Osteoblast (primary cell): Measurements from ENCODE around the gene TMEM175. TPM values are rescaled to one million over a fixed set of nuclear protein-coding genes. Genes with fewer than 3 reads are reported as not detected.

ENCODE experiments used
- DNase-seq: peaks from one replicate; pipeline ENCODE4 v3.0.0; 2011; ENCODE audit warnings: low spot score, mixed read lengths; ENCODE audit not compliant: insufficient read length; ENCODE audit errors: missing footprints
- H2AFZ ChIP-seq: 2 replicates; pipeline ENCODE4 v1.6.0; 2011; ENCODE audit warnings: mild to moderate bottlenecking, low read length
- H3K27ac ChIP-seq: 2 replicates; pipeline ENCODE4 v1.5.1; 2011; ENCODE audit warnings: mild to moderate bottlenecking, low read depth, low read length, moderate library complexity
- H3K27me3 ChIP-seq: 2 replicates; pipeline ENCODE4 v1.6.0; 2012; ENCODE audit warnings: mild to moderate bottlenecking, control low read depth, inconsistent platforms, low read length, moderate library complexity; ENCODE audit not compliant: insufficient read depth
- H3K36me3 ChIP-seq: 2 replicates; pipeline ENCODE4 v1.5.1; 2011; ENCODE audit warnings: mild to moderate bottlenecking, low read length, control low read depth, moderate library complexity; ENCODE audit not compliant: insufficient read depth
- H3K4me1 ChIP-seq: 2 replicates; pipeline ENCODE4 v1.5.1; 2011; ENCODE audit warnings: mild to moderate bottlenecking, low read length, control low read depth, moderate library complexity; ENCODE audit not compliant: insufficient read depth
- H3K4me2 ChIP-seq: 2 replicates; pipeline ENCODE4 v1.6.0; 2011; ENCODE audit warnings: mild to moderate bottlenecking, low read length; ENCODE audit not compliant: insufficient read depth
- H3K4me3 ChIP-seq: fragments of 200-600 bp; sonication (generic); 3 replicates; pipeline ENCODE4 v1.5.1; 2012; ENCODE audit warnings: mild to moderate bottlenecking, low read length, inconsistent platforms; ENCODE audit not compliant: insufficient read depth
- H3K79me2 ChIP-seq: 2 replicates; pipeline ENCODE4 v1.6.0; 2012; ENCODE audit warnings: mild to moderate bottlenecking, low read length, control low read depth, inconsistent platforms; ENCODE audit not compliant: insufficient read depth
- H3K9me3 ChIP-seq: 2 replicates; pipeline ENCODE4 v1.5.1; 2011; ENCODE audit warnings: low read depth, low read length, control low read depth
- H4K20me1 ChIP-seq: 2 replicates; pipeline ENCODE4 v1.6.0; 2012; ENCODE audit warnings: mild to moderate bottlenecking, low read length, control low read depth; ENCODE audit not compliant: insufficient read depth
- CTCF ChIP-seq: IDR thresholded peaks from 2 replicates; pipeline ENCODE4 v1.5.1; 2011; ENCODE audit warnings: mild to moderate bottlenecking, low read depth, low read length, moderate library complexity; ENCODE audit errors: extremely low read depth
- total RNA-seq: library from RNA; depleted of rRNA; stranded (reverse); fragments of >200 nt; gene quantifications from 2 replicates; pipeline ENCODE4 v1.2.3, GENCODE V29; 2012

TMEM175 gene
- total RNA-seq, 1 donor, result 13.8 TPM

- no peak overlapping the region for H3K27ac ChIP-seq
- TF ChIP-seq CTCF, result no peak
- no peaks in the 10 kb centered on the region for H4K20me1 ChIP-seq
- peak; percentile 96 for DNase-seq
- no peaks in the 10 kb centered on the region for H3K36me3 ChIP-seq
- no peaks in the 10 kb centered on the region for H3K9me3 ChIP-seq
- peak overlapping the region; percentile 48 for H3K4me3 ChIP-seq
- no peaks in the 10 kb centered on the region for H3K27me3 ChIP-seq
- peak overlapping the region; percentile 89 for H2AFZ ChIP-seq
- no peaks in the 10 kb centered on the region for H3K79me2 ChIP-seq
- H3K4me1 ChIP-seq, result peaks cover 6% of the 10 kb centered on the region
- H3K4me2 ChIP-seq, result peak overlapping the region; percentile 60
These were observed 46.9 kb downstream of the TMEM175 start for GRCh38 chr4:978957-979701.

GRCh38 chr4:982291-982690 is 50.0 kb downstream of the TMEM175 start:
- Histone ChIP-seq H4K20me1 (no peaks in the 10 kb centered on the region), H3K4me3 (no peak overlapping the region), H3K27ac (no peak overlapping the region), H3K4me1 (peaks cover 23% of the 10 kb centered on the region), H3K9me3 (no peaks in the 10 kb centered on the region), H3K79me2 (peaks cover 2% of the 10 kb centered on the region), H3K36me3 (no peaks in the 10 kb centered on the region), H3K27me3 (no peaks in the 10 kb centered on the region), H2AFZ (no peak overlapping the region), H3K4me2 (no peak overlapping the region)
- no peak for DNase-seq
- no peak for TF ChIP-seq CTCF

GRCh38 chr4:982814-983213 is 50.6 kb downstream of the TMEM175 start:
- no peak for DNase-seq

More at GRCh38 chr4:982814-983213, 50.6 kb downstream of the TMEM175 start:
- Histone ChIP-seq H3K79me2 (peaks cover 4% of the 10 kb centered on the region), H3K36me3 (no peaks in the 10 kb centered on the region), H3K9me3 (no peaks in the 10 kb centered on the region), H3K27ac (no peak overlapping the region), H2AFZ (no peak overlapping the region), H3K4me3 (no peak overlapping the region), H3K27me3 (no peaks in the 10 kb centered on the region), H3K4me1 (peaks cover 26% of the 10 kb centered on the region), H3K4me2 (no peak overlapping the region), H4K20me1 (peaks cover 3% of the 10 kb centered on the region)
- no peak for TF ChIP-seq CTCF
